ENCODE measurements around the gene POLR2H.

DNA sequence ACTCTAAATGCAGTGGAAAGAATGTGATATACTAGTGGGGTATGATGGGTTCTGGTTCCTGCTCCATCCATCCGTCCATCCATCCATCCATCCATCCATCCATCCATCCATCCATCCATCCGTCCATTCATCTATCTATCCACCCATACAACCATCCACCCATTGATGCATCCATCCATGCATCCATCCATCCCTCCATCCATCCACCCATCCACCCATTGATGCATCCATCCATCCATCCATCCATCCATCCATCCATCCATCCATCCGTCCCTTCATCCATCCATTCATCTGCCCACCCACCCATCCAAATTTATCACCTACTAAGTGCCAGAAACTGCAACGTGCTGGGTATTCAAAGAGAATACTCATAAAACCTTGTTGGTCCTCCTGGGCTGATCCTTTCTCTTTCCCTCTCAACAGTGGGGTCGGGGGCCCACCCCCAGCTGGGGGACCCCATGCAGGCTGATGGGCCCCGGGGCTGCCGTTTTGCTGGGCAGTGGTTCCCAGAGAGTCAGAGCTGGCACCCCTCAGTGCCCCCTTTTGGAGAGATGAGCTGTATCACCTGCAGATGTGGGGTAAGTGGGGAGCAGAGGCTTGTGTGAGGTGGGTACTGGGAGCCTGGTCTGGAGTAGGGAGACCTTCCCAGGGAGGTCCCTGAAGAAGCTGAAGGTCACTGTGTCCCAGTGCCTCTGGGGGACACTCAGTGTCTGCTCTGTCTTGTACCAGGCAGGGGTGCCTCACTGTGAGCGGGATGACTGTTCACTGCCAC lies 26.8 kb downstream of the POLR2H start:
- TF ChIP-seq, protein P1, sequence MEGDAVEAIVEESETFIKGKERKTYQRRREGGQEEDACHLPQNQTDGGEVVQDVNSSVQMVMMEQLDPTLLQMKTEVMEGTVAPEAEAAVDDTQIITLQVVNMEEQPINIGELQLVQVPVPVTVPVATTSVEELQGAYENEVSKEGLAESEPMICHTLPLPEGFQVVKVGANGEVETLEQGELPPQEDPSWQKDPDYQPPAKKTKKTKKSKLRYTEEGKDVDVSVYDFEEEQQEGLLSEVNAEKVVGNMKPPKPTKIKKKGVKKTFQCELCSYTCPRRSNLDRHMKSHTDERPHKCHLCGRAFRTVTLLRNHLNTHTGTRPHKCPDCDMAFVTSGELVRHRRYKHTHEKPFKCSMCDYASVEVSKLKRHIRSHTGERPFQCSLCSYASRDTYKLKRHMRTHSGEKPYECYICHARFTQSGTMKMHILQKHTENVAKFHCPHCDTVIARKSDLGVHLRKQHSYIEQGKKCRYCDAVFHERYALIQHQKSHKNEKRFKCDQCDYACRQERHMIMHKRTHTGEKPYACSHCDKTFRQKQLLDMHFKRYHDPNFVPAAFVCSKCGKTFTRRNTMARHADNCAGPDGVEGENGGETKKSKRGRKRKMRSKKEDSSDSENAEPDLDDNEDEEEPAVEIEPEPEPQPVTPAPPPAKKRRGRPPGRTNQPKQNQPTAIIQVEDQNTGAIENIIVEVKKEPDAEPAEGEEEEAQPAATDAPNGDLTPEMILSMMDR (IDR thresholded peaks at IDR 0.05): no peak
- no peak for TF ChIP-seq POLR2A (IDR thresholded peaks at IDR 0.05)

All from ovary (tissue), 3 donors.